GM18870 (cell line): ENCODE data around the gene TPRX1.
"Not testable (repeated sequence)": the region's sequence is repeated elsewhere in the genome, so short reads cannot be mapped to it uniquely, and the experiment has no call there.

Experiments used
- ATAC-seq: cut with Tn5 transposase; IDR thresholded peaks from one replicate; pipeline ENCODE4 v1.9.1; 2021; ENCODE audit warnings: moderate library complexity; ENCODE audit not compliant: unreplicated experiment

Gene TPRX1, protein sequence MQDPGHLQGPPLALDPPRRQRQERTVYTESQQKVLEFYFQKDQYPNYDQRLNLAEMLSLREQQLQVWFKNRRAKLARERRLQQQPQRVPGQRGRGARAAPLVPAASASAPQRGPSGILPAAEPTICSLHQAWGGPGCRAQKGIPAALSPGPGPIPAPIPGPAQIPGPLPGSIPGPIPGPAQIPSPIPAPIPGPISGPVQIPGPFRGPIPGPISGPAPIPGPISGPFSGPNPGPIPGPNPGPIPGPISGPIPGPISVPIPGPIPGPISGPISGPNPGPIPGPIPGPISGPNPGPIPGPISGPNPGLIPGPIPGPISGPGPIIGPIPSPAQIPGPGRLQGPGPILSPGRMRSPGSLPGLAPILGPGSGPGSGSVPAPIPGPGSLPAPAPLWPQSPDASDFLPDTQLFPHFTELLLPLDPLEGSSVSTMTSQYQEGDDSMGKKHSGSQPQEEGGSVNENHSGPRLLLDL

DNA sequence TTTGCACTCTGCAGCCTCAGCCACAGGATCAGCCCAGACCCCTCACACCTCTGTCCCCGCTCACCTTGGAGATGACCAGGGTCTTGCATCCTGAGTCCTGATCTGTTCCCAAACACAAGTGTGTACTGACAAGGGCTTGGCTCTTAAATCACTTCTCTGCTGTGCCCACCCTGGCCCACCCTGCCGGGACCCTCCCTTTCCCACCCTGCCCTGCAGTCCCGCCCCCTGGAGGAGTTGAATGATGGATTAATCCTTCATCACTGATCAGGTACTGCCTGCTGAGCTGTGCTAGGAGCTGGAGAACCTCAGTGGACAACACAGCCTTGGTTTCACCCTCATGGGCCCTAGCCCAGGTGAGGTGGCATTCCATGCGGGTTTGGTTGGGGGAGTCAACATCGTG lies at the start of gene TPRX1:
TPRX1 (minus strand) TSS at position 101 of the 400 bp plus-strand sequence; CDS start at position 89, 12 bp downstream.
- not testable (repeated sequence) for ATAC-seq

DNA sequence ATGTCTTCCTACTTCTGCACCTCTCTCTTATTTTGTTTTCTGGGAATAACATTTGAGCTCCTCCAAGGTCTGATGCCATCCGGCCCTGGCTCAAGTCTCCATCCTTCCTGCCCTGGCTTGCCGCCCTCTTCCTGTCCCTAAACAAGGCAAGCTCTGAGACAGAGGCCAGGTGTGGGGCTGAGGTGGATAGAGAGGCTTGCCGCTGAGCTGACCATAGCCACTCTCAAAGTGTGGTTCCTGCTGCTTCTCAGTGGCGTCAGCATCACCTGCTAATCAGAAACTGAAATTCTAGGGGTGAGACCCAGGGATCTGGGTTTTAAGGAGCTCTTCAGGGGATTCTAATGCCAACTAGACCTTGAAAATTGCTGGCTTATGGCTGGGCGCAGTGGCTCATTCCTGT lies 48.7 kb upstream of the TPRX1 start:
- ATAC-seq: no peak

DNA sequence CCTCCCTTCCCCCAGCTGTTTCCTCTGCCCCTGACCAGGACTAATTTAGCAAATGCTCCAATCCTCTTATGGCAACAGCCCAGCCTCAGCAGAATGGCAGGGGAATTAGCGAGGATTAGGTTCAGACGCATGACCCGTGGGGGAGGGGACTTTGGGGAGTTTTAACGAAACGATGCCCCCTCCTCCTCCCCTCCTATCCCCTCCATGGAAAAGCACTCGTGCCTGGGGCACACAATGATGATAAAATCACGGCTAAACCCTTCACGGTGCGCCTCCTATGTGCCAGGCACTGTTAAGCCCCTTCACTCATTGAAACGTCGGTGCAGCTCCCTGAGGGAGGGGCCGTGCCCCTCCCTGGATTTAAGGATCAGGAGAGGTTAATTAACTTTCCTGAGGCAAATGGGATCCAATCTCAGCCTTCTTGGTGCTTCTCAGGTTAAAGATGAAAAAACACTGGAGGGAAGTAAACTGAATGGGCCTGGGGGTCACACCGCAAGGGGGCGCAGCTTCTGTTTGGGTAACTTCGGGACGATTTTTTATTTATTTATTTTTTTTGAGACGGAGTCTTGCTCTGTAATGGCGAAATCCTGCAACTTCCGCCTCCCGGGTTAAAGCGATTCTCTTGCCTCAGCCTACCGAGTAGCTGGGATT lies 44.6 kb upstream of the TPRX1 start:
- no peak for ATAC-seq

DNA sequence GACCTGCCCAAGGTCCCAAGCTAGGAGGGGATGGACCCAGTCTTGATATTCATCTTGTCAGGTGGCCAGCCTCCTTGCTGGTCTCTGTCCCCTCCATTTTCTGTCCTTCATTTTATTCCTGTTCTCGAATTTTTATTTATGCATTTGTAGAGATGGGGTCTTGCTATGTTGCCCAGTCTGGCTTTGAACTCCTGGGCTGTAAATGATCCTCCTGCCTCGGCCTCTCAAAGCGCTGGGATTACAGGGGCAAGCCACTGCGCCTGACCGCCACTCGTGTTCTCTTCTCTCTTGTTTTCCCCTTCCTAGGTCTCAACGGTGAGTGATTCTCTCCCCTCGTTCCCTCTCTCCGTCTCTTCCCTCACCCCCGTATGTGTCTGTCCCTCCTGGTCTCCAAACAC lies 44.1 kb upstream of the TPRX1 start:
- no peak for ATAC-seq

DNA sequence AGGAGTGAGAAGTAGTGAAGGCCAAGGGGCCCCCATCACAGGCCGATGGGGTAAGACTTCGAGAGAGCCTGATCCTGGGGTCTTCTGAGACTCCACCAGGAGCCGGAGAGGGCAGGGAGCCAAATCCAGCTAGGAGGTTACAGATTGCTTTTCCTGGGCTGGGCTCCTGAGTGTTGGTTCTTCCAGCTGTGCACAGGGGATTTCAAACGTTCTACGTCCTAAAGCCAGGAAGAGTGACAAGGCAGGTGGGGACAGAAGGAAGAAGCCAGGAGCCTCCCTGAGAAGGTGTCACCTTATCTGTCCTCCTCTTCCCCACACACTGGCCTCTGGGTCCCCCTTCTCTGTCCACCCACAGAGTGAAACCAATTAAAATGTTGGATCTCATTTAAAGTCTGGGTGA lies 38.6 kb upstream of the TPRX1 start:
- ATAC-seq: no peak

DNA sequence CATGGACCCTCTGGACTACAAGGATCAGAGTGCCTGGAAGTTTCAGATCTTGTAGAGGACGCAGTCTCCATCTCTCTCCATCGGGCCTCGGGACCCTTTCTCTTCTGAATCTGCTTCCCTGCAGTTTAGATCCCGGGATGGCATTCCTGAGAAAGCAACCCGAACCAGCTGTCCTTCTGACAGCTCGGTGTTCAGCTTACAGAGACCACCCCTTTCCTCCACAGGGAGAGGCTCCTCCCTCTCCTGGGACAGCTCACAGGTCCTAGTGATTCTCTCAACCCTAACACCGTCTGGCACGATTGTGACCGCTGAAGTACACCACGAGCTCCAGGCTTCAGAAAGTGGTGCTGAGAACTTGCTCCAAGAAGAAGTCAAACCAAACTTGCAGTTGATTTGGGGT lies 35.6 kb upstream of the TPRX1 start:
- ATAC-seq: no peak

DNA sequence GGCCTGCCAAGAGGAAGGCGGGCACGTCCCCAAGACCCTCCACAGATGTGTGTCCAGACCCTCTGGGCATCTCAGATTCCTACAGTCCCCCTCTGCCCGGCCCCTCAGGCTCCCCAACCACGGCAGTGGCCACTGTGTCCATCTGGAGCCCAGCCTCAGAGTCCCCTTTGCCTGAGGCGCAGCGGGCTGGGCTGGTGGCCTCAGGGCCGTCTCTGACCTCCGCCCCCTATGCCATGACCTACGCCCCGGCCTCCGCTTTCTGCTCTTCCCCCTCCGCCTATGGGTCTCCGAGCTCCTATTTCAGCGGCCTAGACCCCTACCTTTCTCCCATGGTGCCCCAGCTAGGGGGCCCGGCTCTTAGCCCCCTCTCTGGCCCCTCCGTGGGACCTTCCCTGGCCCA lies 35.1 kb upstream of the TPRX1 start:
- no peak for ATAC-seq

DNA sequence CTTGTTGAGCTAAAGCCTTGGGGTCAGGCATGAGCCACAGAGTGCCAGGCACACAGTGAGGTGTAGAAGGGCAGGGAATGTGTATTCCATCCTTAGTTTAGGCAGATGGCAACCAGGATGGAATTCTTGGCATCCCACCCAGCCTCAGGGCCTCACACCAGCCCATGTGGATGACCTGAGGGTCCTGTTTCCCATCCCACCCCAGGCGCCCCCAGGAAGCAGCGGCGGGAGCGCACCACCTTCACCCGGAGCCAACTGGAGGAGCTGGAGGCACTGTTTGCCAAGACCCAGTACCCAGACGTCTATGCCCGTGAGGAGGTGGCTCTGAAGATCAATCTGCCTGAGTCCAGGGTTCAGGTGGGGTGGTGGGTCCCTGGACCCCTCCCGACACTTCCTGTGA lies 31.7 kb upstream of the TPRX1 start:
- no peak for ATAC-seq

DNA sequence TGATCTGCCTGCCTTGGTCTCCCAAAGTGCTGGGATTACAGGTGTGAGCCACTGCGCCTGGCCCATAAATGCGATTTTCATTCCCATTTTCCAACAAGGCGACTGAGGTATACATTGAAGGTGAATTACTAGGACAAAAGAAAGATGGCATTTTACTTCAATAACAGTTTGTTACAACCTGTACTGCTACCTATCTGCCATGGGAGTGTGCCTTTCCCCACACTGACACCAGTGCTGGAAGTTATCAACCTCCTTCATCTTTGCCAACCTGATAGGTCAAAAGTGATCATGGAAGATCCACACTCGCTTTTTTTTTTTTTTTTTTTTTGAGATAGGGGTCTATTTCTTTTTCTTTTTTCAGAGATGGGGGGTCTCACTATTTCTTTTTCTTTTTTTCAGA lies 28.4 kb upstream of the TPRX1 start:
- no peak for ATAC-seq

DNA sequence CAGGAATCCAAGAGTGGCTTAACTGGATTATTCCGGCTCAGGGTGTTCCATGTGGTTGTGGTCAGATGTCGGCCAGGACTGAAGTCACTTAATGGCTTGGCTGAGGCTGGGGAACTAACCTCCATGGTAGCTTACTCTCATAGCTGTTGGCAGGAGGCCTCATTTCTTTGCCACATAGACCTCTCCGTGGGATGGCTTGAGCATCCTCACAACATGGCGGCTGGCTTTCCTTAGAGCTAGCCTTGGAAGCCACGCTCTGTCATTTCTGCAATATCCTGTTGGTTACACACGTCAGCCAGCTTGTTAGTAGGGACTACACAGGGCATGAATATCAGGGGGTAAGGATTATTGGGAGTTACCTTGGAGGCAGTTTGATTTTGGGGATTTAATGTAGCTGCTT lies 22.4 kb upstream of the TPRX1 start:
- ATAC-seq: no peak

DNA sequence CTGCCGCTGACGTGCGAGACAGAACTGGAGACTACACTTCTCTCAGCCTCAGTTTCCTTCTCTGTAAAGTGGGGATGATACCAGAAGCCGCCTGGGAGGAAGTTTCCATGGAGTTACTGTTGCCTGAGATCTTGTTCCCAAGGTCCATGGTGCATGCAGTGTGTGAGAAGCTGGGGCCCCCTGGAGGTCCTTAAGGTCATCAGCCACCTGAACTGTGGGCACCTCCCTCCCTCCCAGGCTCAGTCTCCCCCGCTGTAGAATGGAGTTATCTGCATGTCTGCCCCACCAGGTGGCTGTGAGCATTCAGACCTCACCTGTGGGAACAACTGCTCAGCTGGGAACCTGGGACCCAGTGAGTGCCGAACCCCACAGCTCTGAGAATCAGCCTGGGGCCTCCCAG lies 20.0 kb upstream of the TPRX1 start:
- no peak for ATAC-seq

DNA sequence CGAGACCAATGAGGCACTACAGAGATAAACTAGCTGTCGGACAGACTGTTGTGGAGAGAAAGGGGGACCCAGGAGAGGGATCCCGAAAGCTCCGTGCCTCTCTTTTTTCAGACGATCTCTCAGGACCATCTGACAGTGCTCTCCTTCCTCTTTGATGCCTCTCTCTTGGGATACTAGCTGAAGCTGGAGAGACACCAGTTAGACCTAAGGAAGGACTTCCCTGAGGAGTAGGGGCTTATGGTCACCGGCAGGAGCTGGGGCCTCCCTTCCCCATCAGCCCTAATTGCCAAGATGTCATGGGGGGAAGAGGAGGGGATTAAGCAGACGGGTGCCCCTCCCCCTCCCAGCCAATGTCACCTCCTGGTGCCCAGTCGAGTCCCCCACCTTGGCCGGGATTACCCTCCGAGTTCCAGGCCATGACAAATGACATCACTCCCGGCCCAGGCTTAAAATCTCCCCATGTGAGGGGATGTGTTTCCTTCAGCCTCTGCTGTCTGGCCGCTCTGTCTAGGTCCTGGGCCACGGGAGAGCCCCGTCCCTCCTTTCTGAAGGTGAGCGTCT lies 17.2 kb upstream of the TPRX1 start, which contains the start of gene CRX:
CRX (plus strand) TSS at position 478 of the 561 bp plus-strand sequence. CDS start 12,507 bp downstream, outside the sequence.
- no peak for ATAC-seq

DNA sequence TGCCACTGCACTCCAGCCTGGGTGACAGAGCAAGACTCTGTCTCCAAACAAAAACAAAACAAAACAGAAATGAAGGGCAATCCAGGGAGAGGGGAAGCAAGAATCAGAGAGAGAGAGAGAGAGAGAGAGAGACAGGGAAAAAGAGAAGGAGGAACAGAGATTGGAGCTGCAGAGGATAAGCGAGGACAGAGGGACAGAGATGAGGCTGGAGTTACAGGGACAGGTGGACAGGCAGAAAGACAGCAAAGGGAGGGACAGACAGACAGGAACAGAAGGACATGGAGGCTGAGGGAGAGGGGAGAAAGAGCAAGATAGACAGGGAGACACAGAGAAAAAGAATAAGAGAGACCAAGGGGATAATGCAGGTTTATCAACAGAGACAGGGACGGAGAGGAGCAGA lies 16.1 kb upstream of the TPRX1 start:
- ATAC-seq: no peak

DNA sequence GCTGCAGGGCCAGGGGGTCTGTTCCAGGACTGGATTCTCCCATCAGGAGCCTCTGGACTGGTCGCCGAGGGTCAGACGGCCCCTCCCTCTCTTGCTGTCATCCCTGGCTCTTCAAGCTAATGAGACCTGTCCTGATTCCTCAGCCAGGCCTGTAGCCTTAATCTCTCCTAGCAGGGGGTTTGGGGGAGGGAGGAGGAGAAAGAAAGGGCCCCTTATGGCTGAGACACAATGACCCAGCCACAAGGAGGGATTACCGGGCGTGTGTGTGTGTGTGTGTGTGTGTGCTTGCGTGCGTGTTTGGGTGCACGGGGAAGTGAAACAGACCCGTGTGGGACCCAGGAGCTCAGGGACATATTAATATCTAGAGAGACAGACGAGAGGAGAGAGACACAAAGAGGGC lies 15.5 kb upstream of the TPRX1 start:
- no peak for ATAC-seq

DNA sequence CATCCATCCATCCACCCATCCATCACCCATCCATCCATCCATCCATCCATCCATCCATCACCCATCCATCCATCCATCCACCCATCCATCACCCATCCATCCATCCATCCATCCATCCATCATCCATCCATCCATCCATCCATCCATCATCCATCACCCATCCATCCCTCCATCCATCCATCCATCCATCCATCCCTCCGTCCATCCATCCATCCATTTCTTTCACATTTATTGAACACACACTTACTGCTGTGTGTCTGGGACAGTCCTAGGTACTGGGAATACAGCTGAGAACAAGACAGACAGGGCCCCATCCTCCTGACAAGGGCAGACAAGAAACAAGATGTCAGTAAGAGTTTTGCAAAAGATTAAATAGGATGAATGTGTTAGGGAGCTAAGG lies 13.9 kb upstream of the TPRX1 start:
- not testable (repeated sequence) for ATAC-seq

DNA sequence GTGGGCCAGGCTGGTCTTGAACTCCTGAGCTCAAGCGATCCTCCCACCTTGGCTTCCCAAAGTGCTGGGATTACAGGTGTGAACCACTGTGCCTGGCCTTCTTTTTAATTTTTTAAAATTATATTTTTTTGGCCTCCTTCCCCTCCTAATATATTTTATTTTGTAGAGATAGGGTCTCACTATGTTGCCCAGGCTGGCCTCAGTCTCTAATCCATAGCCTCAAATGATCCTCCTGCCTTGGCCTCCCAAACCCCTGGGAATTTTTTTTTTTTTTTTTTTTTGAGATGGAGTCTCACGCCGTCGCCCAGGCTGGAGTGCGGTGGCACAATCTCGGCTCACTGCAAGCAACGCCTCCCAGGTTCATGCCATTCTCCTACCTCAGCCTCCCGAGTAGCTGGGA lies 11.9 kb upstream of the TPRX1 start:
- not testable (repeated sequence) for ATAC-seq

DNA sequence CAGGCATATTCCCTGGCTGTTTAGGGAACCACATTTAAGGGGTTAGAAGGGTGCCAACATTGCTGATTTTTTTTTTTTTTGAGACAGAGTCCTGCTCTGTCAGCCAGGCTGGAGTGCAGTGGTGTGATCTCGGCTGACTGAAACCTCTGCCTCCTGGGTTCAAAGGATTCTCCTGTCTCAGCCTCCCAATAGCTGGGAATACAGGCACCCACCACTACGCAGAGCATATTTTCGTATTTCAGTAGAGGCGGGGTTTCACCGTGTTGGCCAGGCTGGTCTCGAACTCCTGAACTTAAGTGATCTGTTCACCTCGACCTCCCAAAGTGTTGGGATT lies 9.6 kb upstream of the TPRX1 start:
- ATAC-seq: no peak

DNA sequence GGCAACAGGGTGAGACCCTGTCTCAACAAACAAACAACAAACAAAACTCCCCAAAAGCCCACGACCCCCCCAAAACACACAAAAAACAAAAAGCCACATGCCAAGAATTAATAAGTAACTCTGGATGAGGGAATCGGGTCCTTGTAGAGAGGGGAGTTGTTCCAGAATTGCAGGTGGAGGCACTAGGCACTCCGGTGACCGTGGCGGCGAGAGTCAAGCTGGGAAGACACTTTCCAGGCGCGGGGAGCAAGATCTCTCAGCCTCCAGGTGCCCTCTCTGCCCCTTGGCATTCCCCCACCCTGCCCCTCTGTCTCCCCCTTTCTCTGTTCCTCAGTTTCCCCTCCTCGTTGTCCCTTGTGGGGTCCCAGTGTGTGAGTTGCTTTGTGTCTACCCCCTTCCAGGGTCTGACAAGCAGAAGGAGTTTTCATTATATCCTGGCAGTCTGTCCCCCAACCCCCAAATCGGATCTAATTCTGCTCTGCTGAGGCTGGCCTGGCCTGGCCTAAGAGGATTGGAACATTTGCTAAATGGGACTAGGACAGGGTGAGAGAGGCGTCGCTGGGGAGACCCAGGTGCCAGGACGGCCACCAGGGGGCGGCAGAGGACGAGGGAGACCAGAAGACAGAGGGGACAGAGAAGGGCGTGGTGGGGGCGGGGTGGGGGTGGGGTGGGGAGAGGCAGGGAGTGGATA lies 9.1 kb upstream of the TPRX1 start:
- ATAC-seq: no peak

DNA sequence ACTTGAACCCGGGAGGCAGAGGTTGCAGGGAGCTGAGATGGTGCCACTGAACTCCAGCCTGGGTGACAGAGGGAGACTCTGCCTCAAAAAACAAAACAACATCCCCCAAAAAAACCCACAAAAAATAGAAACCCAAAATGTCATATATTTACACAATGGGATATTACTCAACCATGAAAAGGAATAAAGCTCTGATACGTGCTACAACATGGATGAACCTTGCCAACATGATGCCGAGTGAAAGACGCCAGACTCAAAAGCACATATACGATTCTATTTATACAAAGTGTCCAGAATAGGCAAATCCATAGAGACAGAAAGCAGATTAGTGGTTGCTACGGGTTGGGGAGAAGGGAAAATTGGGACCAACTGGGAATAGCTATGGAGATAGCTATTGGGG lies 2.1 kb upstream of the TPRX1 start:
- ATAC-seq: no peak

DNA sequence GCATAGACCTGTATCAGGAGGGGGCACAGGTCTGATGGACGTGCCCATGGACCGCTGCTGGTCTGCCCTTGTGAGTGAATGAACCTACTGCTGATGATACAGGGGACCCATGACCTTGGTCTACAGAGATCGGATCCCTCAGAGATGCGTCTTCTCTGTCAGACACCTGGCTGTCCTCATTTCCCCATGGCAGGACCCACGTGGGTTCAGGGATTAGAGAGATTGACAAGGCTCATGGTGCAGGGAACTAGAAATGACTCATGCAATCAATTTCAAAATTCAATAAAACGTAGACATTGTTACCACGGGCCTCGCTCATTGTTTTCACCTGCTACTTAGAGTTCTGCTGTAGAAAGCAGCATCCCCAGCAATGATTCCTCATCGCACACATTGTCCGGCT lies 962 bp upstream of the TPRX1 start:
- no peak for ATAC-seq

DNA sequence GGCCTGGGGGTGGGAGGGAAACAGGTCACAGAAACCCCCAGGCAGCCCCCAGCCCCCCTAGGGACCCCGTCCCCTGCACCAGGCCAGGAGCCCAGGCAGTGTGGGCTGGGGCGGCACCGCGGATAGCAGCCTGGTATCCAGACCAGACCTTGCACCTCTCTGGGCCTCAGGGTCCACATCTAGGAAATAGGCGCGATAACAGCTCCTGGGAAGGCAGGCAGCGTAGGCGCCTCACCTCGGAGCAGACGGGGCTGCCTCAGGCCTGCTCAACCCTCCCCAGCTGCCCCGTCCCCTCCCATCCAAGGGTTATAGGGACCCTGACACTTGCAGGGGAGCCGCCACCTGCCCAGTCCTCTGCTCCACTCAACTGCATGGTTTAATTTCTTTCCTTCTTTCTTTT lies 680 bp downstream of the TPRX1 start:
- ATAC-seq: not testable (repeated sequence)

DNA sequence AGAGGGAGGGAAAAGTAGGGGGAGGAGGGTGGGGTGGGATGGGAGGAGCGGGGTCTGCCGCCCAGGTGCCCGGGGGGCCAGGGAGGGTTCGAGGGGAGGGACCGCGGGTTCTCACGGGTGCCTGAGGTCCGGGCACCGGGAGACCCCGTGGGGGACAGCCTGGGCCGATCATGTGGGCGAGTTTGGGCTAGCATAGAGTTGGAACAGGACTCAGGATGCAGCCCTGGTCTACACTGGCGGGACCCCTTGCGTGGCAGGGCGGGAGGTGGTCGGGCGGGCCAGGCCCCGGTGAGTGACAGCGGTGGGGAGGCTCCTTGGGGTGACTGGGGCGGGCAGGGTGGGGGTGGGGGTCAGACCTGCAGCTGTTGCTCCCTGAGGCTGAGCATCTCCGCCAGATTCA lies 1.2 kb downstream of the TPRX1 start:
- not testable (repeated sequence) for ATAC-seq
